T-cell (primary cell): ENCODE measurements around the gene PTPRM. TPM values are rescaled to one million over a fixed set of nuclear protein-coding genes. Genes with fewer than 3 reads are reported as not detected.

Experiments used
- ATAC-seq, 4 experiments: fragments of 200-7000 bp in 3 of 4; fragments of 150-1000 bp in 1 of 4; cut with Tn5 transposase; replicated peaks in 1 of 4; 1 replicate in 3 of 4; 2 replicates in 1 of 4; pipeline ENCODE4 v1.10.0; 2021; ENCODE audit warnings: moderate library complexity in 3 of 4, mild to moderate bottlenecking in 2 of 4, moderate number of reproducible peaks in 1 of 4
- CTCF ChIA-PET, 2 donors: fragments of 300-600 bp; sonication (Branson Sonifier 250); formaldehyde crosslinking; loops; one replicate each; lab custom pipeline; 2022; ENCODE audit warnings: antibody characterized with exemption in 2 of 2; lab: Charles Lee
- POLR2A ChIA-PET, 2 donors: fragments of 300-600 bp; sonication (Branson Sonifier 250); formaldehyde crosslinking; loops; one replicate each; lab custom pipeline; 2022; ENCODE audit warnings: antibody characterized with exemption in 2 of 2; lab: Charles Lee
- DNase-seq, 35 experiments: peaks; one replicate each; pipeline versions ENCODE4 v3.0.0 to v3.0.0-alpha.2; 2013 to 2023
- H3K27ac ChIP-seq: one replicate; pipeline ENCODE4 v1.5.1; 2013; ENCODE audit warnings: low read length
- H3K27me3 ChIP-seq, 2 experiments: replicated peaks in 1 of 2; 1 replicate in 1 of 2; 2 replicates in 1 of 2; pipeline versions ENCODE4 v1.6.1 to v1.7.0; 2013; ENCODE audit warnings: low read length in 1 of 2, mixed read lengths in 1 of 2; ENCODE audit not compliant: control insufficient read depth in 2 of 2, insufficient read depth in 2 of 2; ENCODE audit errors: extremely low read depth in 1 of 2
- H3K36me3 ChIP-seq, 2 donors: 1 replicate in 1 of 2; 2 replicates in 1 of 2; pipeline versions ENCODE4 v1.6.1 to v1.7.0; 2013; ENCODE audit warnings: low read length in 1 of 2; ENCODE audit not compliant: control insufficient read depth in 2 of 2, insufficient read depth in 1 of 2; ENCODE audit errors: extremely low read depth in 1 of 2
- H3K4me1 ChIP-seq, 2 experiments: 1 replicate in 1 of 2; 2 replicates in 1 of 2; pipeline versions ENCODE4 v1.6.1 to v1.7.0; 2013; ENCODE audit warnings: low read length in 2 of 2, mixed read lengths in 1 of 2; ENCODE audit not compliant: insufficient read depth in 2 of 2, control insufficient read depth in 1 of 2; ENCODE audit errors: extremely low read depth in 1 of 2
- H3K4me3 ChIP-seq, 2 donors: 1 replicate in 1 of 2; 2 replicates in 1 of 2; pipeline versions ENCODE4 v1.5.1 to v1.7.0; 2013; ENCODE audit warnings: mild to moderate bottlenecking in 2 of 2, low read length in 1 of 2, moderate library complexity in 1 of 2; ENCODE audit not compliant: control insufficient read depth in 1 of 2; ENCODE audit errors: extremely low read depth in 1 of 2
- H3K9me3 ChIP-seq: 2 replicates; pipeline ENCODE4 v1.7.0; 2013
- H3K27ac Mint-ChIP-seq, 2 donors: one replicate each; pipeline ENCODE4 v1.8.0; 2020 to 2021; ENCODE audit warnings: mild to moderate bottlenecking in 2 of 2, mixed read lengths in 2 of 2
- H3K27me3 Mint-ChIP-seq, 2 donors: one replicate each; pipeline ENCODE4 v1.8.0; 2021 to 2022; ENCODE audit warnings: mixed read lengths in 2 of 2
- H3K36me3 Mint-ChIP-seq: one replicate; pipeline ENCODE4 v1.8.0; 2021; ENCODE audit warnings: mixed read lengths
- H3K4me1 Mint-ChIP-seq, 3 donors: one replicate each; pipeline ENCODE4 v1.8.0; 2020 to 2022; ENCODE audit warnings: mixed read lengths in 3 of 3, mild to moderate bottlenecking in 1 of 3
- H3K4me3 Mint-ChIP-seq, 3 donors: one replicate each; pipeline ENCODE4 v1.8.0; 2020 to 2022; ENCODE audit warnings: mild to moderate bottlenecking in 3 of 3, mixed read lengths in 3 of 3, moderate library complexity in 3 of 3
- H3K9me3 Mint-ChIP-seq, 3 donors: one replicate each; pipeline ENCODE4 v1.8.0; 2020 to 2022; ENCODE audit warnings: mixed read lengths in 3 of 3
- WGBS: methylation state at CpG from one replicate; pipeline ENCODE4 v1.1.5; 2013; ENCODE audit warnings: missing lambda C conversion rate; ENCODE audit not compliant: insufficient coverage; 5-methylcytosine and 5-hydroxymethylcytosine counted together
- total RNA-seq, 35 experiments: library from RNA in 6 of 35; stranded (reverse) in 6 of 35; fragments of 120-200 nt in 1 of 35; gene quantifications; one replicate each; pipeline versions ENCODE4 v1.2.1 to v1.2.4 and lab custom pipeline; 2013 to 2026

The PTPRM gene
- total RNA-seq, 5 donors from 2014 or later (not counting 1 experiment from before 2014, with no cell fraction given) = 4.1 to 47.4 (median 7.1) TPM

GRCh38 chr18:8232791-8233190 is 665.7 kb downstream of the PTPRM start:
- 47% methylated on average over 4 of the region's 4 CpGs for WGBS
- Mint-ChIP-seq H3K36me3 (no peaks in the 10 kb centered on the region), H3K9me3 (peaks cover 0 to 4% (median 0%) of the 10 kb centered on the region in 3 donors), H3K27me3 (no peaks in the 10 kb centered on the region), H3K27ac (no peak overlapping the region), H3K4me1 (peaks cover 0 to 6% (median 3%) of the 10 kb centered on the region in 3 donors), H3K4me3 (no peak overlapping the region)
- ATAC-seq = no peak
- H3K4me3 ChIP-seq = no peak overlapping the region
- H3K4me1 ChIP-seq = no peaks in the 10 kb centered on the region
- H3K27me3 ChIP-seq = no peaks in the 10 kb centered on the region
- POLR2A ChIA-PET = no interaction called here
- no peak overlapping the region for H3K27ac ChIP-seq
- no peaks in the 10 kb centered on the region for H3K36me3 ChIP-seq
- no peak for DNase-seq
- CTCF ChIA-PET = no interaction called here
- no peaks in the 10 kb centered on the region for H3K9me3 ChIP-seq

- no peak for ATAC-seq
- no peaks in the 10 kb centered on the region for H3K36me3 Mint-ChIP-seq
- no peak for DNase-seq
- WGBS = no CpG with 5 or more reads among the region's 3 CpGs
- ChIA-PET CTCF (no interaction called here), POLR2A (no interaction called here)
- Histone ChIP-seq H3K27ac (no peak overlapping the region), H3K4me3 (no peak overlapping the region), H3K36me3 (no peaks in the 10 kb centered on the region), H3K4me1 (no peaks in the 10 kb centered on the region), H3K27me3 (no peaks in the 10 kb centered on the region), H3K9me3 (no peaks in the 10 kb centered on the region)
- peaks cover 0 to 10% (median 0%) of the 10 kb centered on the region in 3 donors for H3K9me3 Mint-ChIP-seq
- no peak overlapping the region for H3K4me3 Mint-ChIP-seq
- H3K27me3 Mint-ChIP-seq = peaks cover 0 to 3% of the 10 kb centered on the region in 2 donors
- H3K4me1 Mint-ChIP-seq = peaks cover 0 to 6% (median 3%) of the 10 kb centered on the region in 3 donors
- H3K27ac Mint-ChIP-seq = no peak overlapping the region
Observed at GRCh38 chr18:8235894-8236293, 668.8 kb downstream of the PTPRM start.

- Mint-ChIP-seq H3K27me3 (peaks cover 0 to 3% of the 10 kb centered on the region in 2 donors), H3K4me1 (no peaks in the 10 kb centered on the region), H3K36me3 (no peaks in the 10 kb centered on the region), H3K9me3 (peaks cover 0 to 10% (median 0%) of the 10 kb centered on the region in 3 donors), H3K4me3 (no peak overlapping the region), H3K27ac (no peak overlapping the region)
- H3K4me1 ChIP-seq = no peaks in the 10 kb centered on the region
- no peak overlapping the region for H3K4me3 ChIP-seq
- ATAC-seq = no peak
- H3K9me3 ChIP-seq = no peaks in the 10 kb centered on the region
- POLR2A ChIA-PET = interaction anchor here in 1 of 2 donors (0.6 kb wide), 1 partner anchor 69 kb away, joined by 4 read pairs; no protein-coding TSS in a partner anchor
- CTCF ChIA-PET = interaction anchor here in 1 of 2 donors (0.6 kb wide), 1 partner anchor 12 kb away, joined by 3 read pairs; no protein-coding TSS in a partner anchor
- H3K36me3 ChIP-seq = no peaks in the 10 kb centered on the region
- WGBS = no CpG with 5 or more reads among the region's 5 CpGs
- no peaks in the 10 kb centered on the region for H3K27me3 ChIP-seq
- no peak overlapping the region for H3K27ac ChIP-seq
- no peak for DNase-seq
Observed at GRCh38 chr18:8238507-8238906, 671.4 kb downstream of the PTPRM start.

GRCh38 chr18:8241731-8242130 is 674.6 kb downstream of the PTPRM start:
- POLR2A ChIA-PET = no interaction called here
- no peak overlapping the region for H3K27ac Mint-ChIP-seq
- no peak overlapping the region for H3K27ac ChIP-seq

GRCh38 chr18:8242151-8242696 is 675.1 kb downstream of the PTPRM start:
- CTCF ChIA-PET = no interaction called here
- H3K36me3 Mint-ChIP-seq = no peaks in the 10 kb centered on the region
- no CpG with 5 or more reads among the region's 1 CpG for WGBS
- H3K4me3 Mint-ChIP-seq = no peak overlapping the region
- Histone ChIP-seq H3K36me3 (no peaks in the 10 kb centered on the region), H3K9me3 (no peaks in the 10 kb centered on the region), H3K4me1 (no peaks in the 10 kb centered on the region), H3K4me3 (no peak overlapping the region), H3K27me3 (no peaks in the 10 kb centered on the region), H3K27ac (no peak overlapping the region)
- DNase-seq (no peak), ATAC-seq (no peak)
- H3K27ac Mint-ChIP-seq = no peak overlapping the region
- POLR2A ChIA-PET = no interaction called here
- peaks cover 0 to 6% (median 0%) of the 10 kb centered on the region in 3 donors for H3K9me3 Mint-ChIP-seq
- no peaks in the 10 kb centered on the region for H3K4me1 Mint-ChIP-seq
- H3K27me3 Mint-ChIP-seq = peaks cover 0 to 3% of the 10 kb centered on the region in 2 donors

More at GRCh38 chr18:8241731-8242130, 674.6 kb downstream of the PTPRM start:
- Histone ChIP-seq H3K9me3 (no peaks in the 10 kb centered on the region), H3K4me3 (no peak overlapping the region), H3K4me1 (no peaks in the 10 kb centered on the region), H3K36me3 (no peaks in the 10 kb centered on the region), H3K27me3 (no peaks in the 10 kb centered on the region)
- Mint-ChIP-seq H3K9me3 (peaks cover 0 to 9% (median 0%) of the 10 kb centered on the region in 3 donors), H3K4me3 (no peak overlapping the region), H3K27me3 (peaks cover 0 to 3% of the 10 kb centered on the region in 2 donors), H3K4me1 (no peaks in the 10 kb centered on the region), H3K36me3 (no peaks in the 10 kb centered on the region)
- CTCF ChIA-PET = no interaction called here
- no peak for ATAC-seq
- no peak for DNase-seq
- no CpG with 5 or more reads among the region's 1 CpG for WGBS

GRCh38 chr18:8247700-8248099 is 680.6 kb downstream of the PTPRM start:
- POLR2A ChIA-PET = no interaction called here
- no peak overlapping the region for H3K27ac Mint-ChIP-seq
- H3K27me3 ChIP-seq = no peaks in the 10 kb centered on the region
- H3K4me3 ChIP-seq = no peak overlapping the region
- H3K9me3 Mint-ChIP-seq = no peaks in the 10 kb centered on the region
- no peaks in the 10 kb centered on the region for H3K36me3 Mint-ChIP-seq
- no peaks in the 10 kb centered on the region for H3K27me3 Mint-ChIP-seq
- no peaks in the 10 kb centered on the region for H3K4me1 Mint-ChIP-seq
- H3K4me1 ChIP-seq = no peaks in the 10 kb centered on the region
- no peak for DNase-seq
- H3K27ac ChIP-seq = no peak overlapping the region
- CTCF ChIA-PET = no interaction called here
- no peaks in the 10 kb centered on the region for H3K36me3 ChIP-seq
- H3K4me3 Mint-ChIP-seq = no peak overlapping the region
- H3K9me3 ChIP-seq = no peaks in the 10 kb centered on the region
- no peak for ATAC-seq
- WGBS = 100% methylated on average over 1 of the region's 6 CpGs
